ENCODE measurements around the gene POLR3B. TPM values are rescaled to one million over a fixed set of nuclear protein-coding genes. Genes with fewer than 3 reads are reported as not detected.

The POLR3B gene
- total RNA-seq, 4 donors from 2014 or later, result 9.6 to 14.6 (median 12.6) TPM

GRCh38 chr12:106416273-106416672 is 58.7 kb downstream of the POLR3B start:
- DNase-seq (ENCODE audit: low spot score in 2 of 2), result no peak
- no peak for TF ChIP-seq POLR2AphosphoS5 (IDR thresholded peaks at IDR 0.05)
- TF ChIP-seq POLR2A (IDR thresholded peaks at IDR 0.05), result no peak
- no peak for TF ChIP-seq CTCF (IDR thresholded peaks at IDR 0.05)
- no peak for TF ChIP-seq EP300 (IDR thresholded peaks at IDR 0.05)
- Histone ChIP-seq H3K27me3 (no peaks in the 10 kb centered on the region), H3K4me1 (peaks cover 7% of the 10 kb centered on the region), H3K27ac (no peak overlapping the region), H3K4me3 (no peak overlapping the region), H3K36me3 (peaks cover under 1% of the 10 kb centered on the region), H3K9me3 (no peaks in the 10 kb centered on the region)
- 89% methylated on average over 2 of the region's 2 CpGs for WGBS

- TF ChIP-seq POLR2AphosphoS5 (IDR thresholded peaks at IDR 0.05) (no peak), POLR2A (IDR thresholded peaks at IDR 0.05) (no peak), CTCF (IDR thresholded peaks at IDR 0.05) (no peak), EP300 (IDR thresholded peaks at IDR 0.05) (no peak)
- H3K36me3 ChIP-seq, result no peaks in the 10 kb centered on the region
- no peak overlapping the region for H3K27ac ChIP-seq
- no peak for DNase-seq (ENCODE audit: low spot score in 2 of 2)
- H3K4me1 ChIP-seq, result peaks cover 7% of the 10 kb centered on the region
- no peak overlapping the region for H3K4me3 ChIP-seq
- no peaks in the 10 kb centered on the region for H3K27me3 ChIP-seq
- 79% methylated on average over 7 of the region's 7 CpGs for WGBS
- H3K9me3 ChIP-seq, result no peaks in the 10 kb centered on the region
Measured at GRCh38 chr12:106417926-106418910, 60.7 kb downstream of the POLR3B start.

GRCh38 chr12:106418970-106419369 is 61.4 kb downstream of the POLR3B start:
- DNase-seq (ENCODE audit: low spot score in 2 of 2), result no peak
- Histone ChIP-seq H3K9me3 (no peaks in the 10 kb centered on the region), H3K4me1 (peaks cover 7% of the 10 kb centered on the region), H3K36me3 (no peaks in the 10 kb centered on the region), H3K27me3 (no peaks in the 10 kb centered on the region), H3K27ac (no peak overlapping the region), H3K4me3 (no peak overlapping the region)
- no peak for TF ChIP-seq POLR2A (IDR thresholded peaks at IDR 0.05)
- no peak for TF ChIP-seq EP300 (IDR thresholded peaks at IDR 0.05)
- TF ChIP-seq POLR2AphosphoS5 (IDR thresholded peaks at IDR 0.05), result no peak
- TF ChIP-seq CTCF (IDR thresholded peaks at IDR 0.05), result no peak
- 63% methylated on average over 1 of the region's 1 CpG for WGBS

GRCh38 chr12:106423291-106423690 is 65.7 kb downstream of the POLR3B start:
- Histone ChIP-seq H3K9me3 (no peaks in the 10 kb centered on the region), H3K27ac (no peak overlapping the region), H3K36me3 (no peaks in the 10 kb centered on the region), H3K4me3 (no peak overlapping the region), H3K4me1 (peaks cover 4% of the 10 kb centered on the region), H3K27me3 (no peaks in the 10 kb centered on the region)
- 85% methylated on average over 2 of the region's 2 CpGs for WGBS
- no peak for DNase-seq (ENCODE audit: low spot score in 2 of 2)
- TF ChIP-seq CTCF (IDR thresholded peaks at IDR 0.05), result no peak

- TF ChIP-seq CTCF (IDR thresholded peaks at IDR 0.05) (no peak), POLR2A (IDR thresholded peaks at IDR 0.05) (no peak), EP300 (IDR thresholded peaks at IDR 0.05) (no peak), POLR2AphosphoS5 (IDR thresholded peaks at IDR 0.05) (no peak)
- no peak overlapping the region for H3K4me3 ChIP-seq
- WGBS, result 82% methylated on average over 1 of the region's 1 CpG
- H3K4me1 ChIP-seq, result no peaks in the 10 kb centered on the region
- no peaks in the 10 kb centered on the region for H3K36me3 ChIP-seq
- H3K27ac ChIP-seq, result no peak overlapping the region
- no peak for DNase-seq (ENCODE audit: low spot score in 2 of 2)
- H3K9me3 ChIP-seq, result no peaks in the 10 kb centered on the region
- H3K27me3 ChIP-seq, result no peaks in the 10 kb centered on the region
Measured at GRCh38 chr12:106425061-106425702, 67.6 kb downstream of the POLR3B start.
